Measurements from ENCODE around the gene ULBP3. TPM values are rescaled to one million over a fixed set of nuclear protein-coding genes. Genes with fewer than 3 reads are reported as not detected.

ULBP3 gene
- polyA plus RNA-seq, 1 donor from 2014 or later, result 2.2 TPM

DNA sequence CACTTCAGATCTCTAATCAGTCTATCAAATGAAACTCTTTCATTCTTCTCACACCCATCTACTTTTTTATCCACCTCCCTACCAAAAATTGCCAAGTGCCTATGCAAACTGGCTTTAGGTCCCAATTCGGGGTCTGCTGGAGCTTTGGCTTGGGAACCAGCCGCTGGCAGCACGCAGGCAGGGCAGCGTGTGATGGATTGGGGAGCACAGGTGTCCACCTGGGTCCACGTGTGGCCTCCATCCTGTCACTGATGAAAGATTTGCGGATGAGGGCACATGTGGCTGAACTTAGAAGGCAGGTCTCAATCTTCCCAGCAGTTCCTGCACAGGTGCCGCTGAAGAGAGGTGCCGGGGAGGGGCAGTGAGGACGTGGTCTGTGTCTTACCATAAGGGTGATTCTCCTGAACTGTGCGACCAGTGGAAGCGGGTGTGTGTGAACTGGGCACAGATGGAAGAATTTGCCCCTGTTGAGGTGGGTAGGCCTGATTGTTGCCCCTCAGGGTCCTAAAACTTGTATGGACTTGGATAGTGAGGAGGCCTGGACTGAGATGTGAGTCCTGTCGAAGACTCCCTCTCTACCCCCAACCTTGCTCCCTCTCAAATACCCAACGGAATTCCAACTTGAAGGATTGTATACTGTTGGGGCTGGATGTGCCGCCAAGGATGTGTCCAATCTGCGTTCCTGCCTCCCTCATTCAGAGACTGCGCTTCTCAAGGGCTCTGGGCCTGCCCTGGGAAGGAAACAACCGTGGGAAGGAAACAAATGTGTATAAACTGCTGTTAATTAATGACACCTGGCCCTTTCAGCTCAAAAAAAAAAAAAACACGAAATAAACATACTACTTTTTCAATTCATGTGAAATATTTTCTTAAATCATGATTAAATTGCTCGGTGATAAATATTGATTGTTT, 25.2 kb downstream of the ULBP3 start:
- no peak overlapping the region for H3K4me3 ChIP-seq (ENCODE audit: low read length)
- H2AFZ ChIP-seq (ENCODE audit: low read depth, low read length), result no peak overlapping the region
- H3K9ac ChIP-seq (ENCODE audit: low read length), result no peak overlapping the region
- no peak overlapping the region for H3K4me2 ChIP-seq (ENCODE audit: low read length)
- no peaks in the 10 kb centered on the region for H3K9me3 ChIP-seq (ENCODE audit: low read length)
- H3K27me3 ChIP-seq (ENCODE audit: insufficient read depth, low read depth, low read length), result peaks cover 30% of the 10 kb centered on the region
- no peak overlapping the region for H3K27ac ChIP-seq (ENCODE audit: low read length)
- H3K36me3 ChIP-seq (ENCODE audit: insufficient read depth, low read length), result no peaks in the 10 kb centered on the region
- TF ChIP-seq, protein P1, sequence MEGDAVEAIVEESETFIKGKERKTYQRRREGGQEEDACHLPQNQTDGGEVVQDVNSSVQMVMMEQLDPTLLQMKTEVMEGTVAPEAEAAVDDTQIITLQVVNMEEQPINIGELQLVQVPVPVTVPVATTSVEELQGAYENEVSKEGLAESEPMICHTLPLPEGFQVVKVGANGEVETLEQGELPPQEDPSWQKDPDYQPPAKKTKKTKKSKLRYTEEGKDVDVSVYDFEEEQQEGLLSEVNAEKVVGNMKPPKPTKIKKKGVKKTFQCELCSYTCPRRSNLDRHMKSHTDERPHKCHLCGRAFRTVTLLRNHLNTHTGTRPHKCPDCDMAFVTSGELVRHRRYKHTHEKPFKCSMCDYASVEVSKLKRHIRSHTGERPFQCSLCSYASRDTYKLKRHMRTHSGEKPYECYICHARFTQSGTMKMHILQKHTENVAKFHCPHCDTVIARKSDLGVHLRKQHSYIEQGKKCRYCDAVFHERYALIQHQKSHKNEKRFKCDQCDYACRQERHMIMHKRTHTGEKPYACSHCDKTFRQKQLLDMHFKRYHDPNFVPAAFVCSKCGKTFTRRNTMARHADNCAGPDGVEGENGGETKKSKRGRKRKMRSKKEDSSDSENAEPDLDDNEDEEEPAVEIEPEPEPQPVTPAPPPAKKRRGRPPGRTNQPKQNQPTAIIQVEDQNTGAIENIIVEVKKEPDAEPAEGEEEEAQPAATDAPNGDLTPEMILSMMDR (IDR thresholded peaks at IDR 0.05; ENCODE audit: poor library complexity, severe bottlenecking), result no peak
- no peak for TF ChIP-seq REST (IDR thresholded peaks at IDR 0.05; ENCODE audit: borderline replicate concordance)
- TF ChIP-seq EP300 (conservative IDR thresholded peaks at IDR 0.05; ENCODE audit: poor library complexity, severe bottlenecking), result no peak
- no peak for TF ChIP-seq POLR2AphosphoS5 (IDR thresholded peaks at IDR 0.05)
- TF ChIP-seq RAD21 (conservative IDR thresholded peaks at IDR 0.05), result no peak
- TF ChIP-seq MXI1 (conservative IDR thresholded peaks at IDR 0.05; ENCODE audit: poor library complexity, severe bottlenecking), result no peak
- TF ChIP-seq TAF1 (IDR thresholded peaks at IDR 0.05; ENCODE audit: low read depth), result no peak
- TF ChIP-seq SMC3 (conservative IDR thresholded peaks at IDR 0.05; ENCODE audit: poor library complexity), result no peak
- TF ChIP-seq EZH2 (IDR thresholded peaks at IDR 0.05; ENCODE audit: borderline replicate concordance, insufficient read depth, low read length, poor library complexity, severe bottlenecking), result no peak
- no peaks in the 10 kb centered on the region for H3F3A ChIP-seq (ENCODE audit: insufficient read depth, low read length, poor library complexity, severe bottlenecking)
- H4K20me1 ChIP-seq (ENCODE audit: insufficient read depth), result no peaks in the 10 kb centered on the region
- no peaks in the 10 kb centered on the region for H3K9me2 ChIP-seq (ENCODE audit: insufficient read depth, low read length)
- no peaks in the 10 kb centered on the region for H3K79me2 ChIP-seq (replicated peaks; ENCODE audit: insufficient read depth, low read length)

DNA sequence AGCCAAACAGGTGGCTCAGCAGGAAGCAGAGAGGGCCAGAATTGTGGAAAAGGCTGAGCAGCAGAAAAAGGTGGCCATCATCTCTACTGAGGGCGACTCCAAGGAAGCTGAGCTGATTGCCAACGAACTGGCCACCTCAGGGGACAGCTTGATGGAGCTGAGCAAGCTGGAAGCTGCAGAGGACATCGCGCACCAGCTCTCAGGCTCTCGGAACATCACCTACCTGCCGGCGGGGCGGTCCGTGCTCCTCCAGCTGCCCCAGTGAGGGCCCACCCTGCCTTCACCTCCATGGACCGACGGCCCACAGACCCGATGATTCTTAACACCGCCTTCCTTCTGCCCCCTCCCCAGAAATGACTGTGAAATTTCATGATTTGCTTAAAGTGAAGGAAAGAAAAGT, 25.8 kb downstream of the ULBP3 start:
- H3K4me3 ChIP-seq (ENCODE audit: low read length), result no peak overlapping the region
- H3K27me3 ChIP-seq (ENCODE audit: insufficient read depth, low read depth, low read length), result peaks cover 37% of the 10 kb centered on the region
- H4K20me1 ChIP-seq (ENCODE audit: insufficient read depth), result no peaks in the 10 kb centered on the region
- no peak overlapping the region for H3K27ac ChIP-seq (ENCODE audit: low read length)
- no peaks in the 10 kb centered on the region for H3K79me2 ChIP-seq (replicated peaks; ENCODE audit: insufficient read depth, low read length)
- no peaks in the 10 kb centered on the region for H3F3A ChIP-seq (ENCODE audit: insufficient read depth, low read length, poor library complexity, severe bottlenecking)
- H3K9ac ChIP-seq (ENCODE audit: low read length), result no peak overlapping the region
- H3K9me2 ChIP-seq (ENCODE audit: insufficient read depth, low read length), result no peaks in the 10 kb centered on the region
- no peaks in the 10 kb centered on the region for H3K9me3 ChIP-seq (ENCODE audit: low read length)
- H3K36me3 ChIP-seq (ENCODE audit: insufficient read depth, low read length), result no peaks in the 10 kb centered on the region
- no peak for TF ChIP-seq TAF1 (IDR thresholded peaks at IDR 0.05; ENCODE audit: low read depth)
- TF ChIP-seq EP300 (conservative IDR thresholded peaks at IDR 0.05; ENCODE audit: poor library complexity, severe bottlenecking), result no peak
- no peak for TF ChIP-seq SMC3 (conservative IDR thresholded peaks at IDR 0.05; ENCODE audit: poor library complexity)
- TF ChIP-seq RAD21 (conservative IDR thresholded peaks at IDR 0.05), result no peak
- TF ChIP-seq POLR2AphosphoS5 (IDR thresholded peaks at IDR 0.05), result no peak
- TF ChIP-seq MXI1 (conservative IDR thresholded peaks at IDR 0.05; ENCODE audit: poor library complexity, severe bottlenecking), result no peak
- TF ChIP-seq REST (IDR thresholded peaks at IDR 0.05; ENCODE audit: borderline replicate concordance), result no peak
- TF ChIP-seq, protein P1 (IDR thresholded peaks at IDR 0.05; ENCODE audit: poor library complexity, severe bottlenecking), result no peak
- no peak for TF ChIP-seq EZH2 (IDR thresholded peaks at IDR 0.05; ENCODE audit: borderline replicate concordance, insufficient read depth, low read length, poor library complexity, severe bottlenecking)
- no peak overlapping the region for H3K4me2 ChIP-seq (ENCODE audit: low read length)
- H2AFZ ChIP-seq (ENCODE audit: low read depth, low read length), result no peak overlapping the region
